Hepatocyte (in vitro differentiated cells): ENCODE measurements around the gene SMIM38.

Source experiments
- CTCF ChIP-seq: fragments of 200-600 bp; sonication (generic); IDR thresholded peaks from 2 replicates; pipeline ENCODE4 v1.5.1; 2016; ENCODE audit warnings: antibody characterized with exemption, mild to moderate bottlenecking; ENCODE audit not compliant: poor library complexity
- EZH2 ChIP-seq: fragments of 200-600 bp; sonication (generic); IDR thresholded peaks from 2 replicates; pipeline ENCODE4 v1.6.1; 2016; ENCODE audit warnings: antibody characterized with exemption, mild to moderate bottlenecking, borderline replicate concordance
- EZH2phosphoT487 ChIP-seq: fragments of 200-600 bp; sonication (generic); IDR thresholded peaks from one replicate; pipeline ENCODE4 v1.6.1; 2018; ENCODE audit warnings: antibody characterized with exemption, mild to moderate bottlenecking, low read depth, moderate library complexity; ENCODE audit not compliant: unreplicated experiment, severe bottlenecking

DNA sequence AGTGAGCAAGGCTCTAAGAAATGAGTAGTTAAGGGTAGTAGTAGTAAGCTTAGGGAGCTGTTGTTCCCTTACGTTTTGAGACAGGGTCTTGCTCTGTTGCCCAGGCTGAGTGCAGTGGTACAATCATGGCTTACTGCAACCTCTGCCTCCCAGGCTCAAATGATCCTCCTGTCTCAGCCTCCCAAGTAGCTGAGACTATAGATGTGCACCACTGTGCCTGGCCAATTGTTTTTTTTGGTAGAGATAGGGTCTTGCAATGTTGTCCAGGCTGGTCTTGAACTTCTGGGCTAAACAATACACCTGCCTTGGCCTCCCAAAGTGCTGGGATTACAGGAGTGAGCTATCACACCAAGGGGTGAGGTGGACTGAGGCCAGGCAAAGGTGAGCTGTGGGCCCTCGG is 10.0 kb downstream of the SMIM38 start:
- TF ChIP-seq EZH2 (no peak), CTCF (no peak), EZH2phosphoT487 (no peak)
